Transverse colon (tissue), 4 donors: ENCODE measurements around the gene PFN1. TPM values are rescaled to one million over a fixed set of nuclear protein-coding genes. Genes with fewer than 3 reads are reported as not detected.
"Not testable (repeated sequence)": the region's sequence is repeated elsewhere in the genome, so short reads cannot be mapped to it uniquely, and the experiment has no call there.

Experiments used
- DNase-seq: peaks from one replicate; pipeline ENCODE4 v3.0.0-alpha.2; 2019
- H3K27ac ChIP-seq, 4 donors: fragments of 200-600 bp; sonication (generic); 2 replicates each; pipeline ENCODE4 v1.5.1; 2016 to 2018; ENCODE audit warnings: inconsistent platforms in 4 of 4
- H3K27me3 ChIP-seq: fragments of 200-600 bp; sonication (generic); 2 replicates; pipeline ENCODE4 v1.5.1; 2017; ENCODE audit warnings: inconsistent platforms
- H3K36me3 ChIP-seq, 4 donors: fragments of 200-600 bp; sonication (generic); 2 replicates each; pipeline ENCODE4 v1.5.1; 2017 to 2019; ENCODE audit warnings: inconsistent platforms in 4 of 4
- H3K4me1 ChIP-seq, 4 donors: fragments of 200-600 bp; sonication (generic); 2 replicates each; pipeline ENCODE4 v1.5.1; 2017 to 2020; ENCODE audit warnings: inconsistent platforms in 4 of 4
- H3K4me3 ChIP-seq, 4 donors: fragments of 200-600 bp; sonication (generic); 1 replicate in 1 of 4; 2 replicates in 3 of 4; pipeline versions ENCODE4 v1.5.1 to v1.6.1; 2017 to 2019; ENCODE audit warnings: inconsistent platforms in 4 of 4
- H3K9me3 ChIP-seq, 2 donors: fragments of 200-600 bp; sonication (generic); 2 replicates each; pipeline ENCODE4 v1.5.1; 2017 to 2019; ENCODE audit warnings: inconsistent platforms in 2 of 2
- EP300 ChIP-seq: sonication (generic); formaldehyde crosslinking; IDR thresholded peaks from one replicate; pipeline ENCODE4 v1.6.1; 2017; ENCODE audit warnings: antibody characterized with exemption, low read depth
- POLR2A ChIP-seq: fragments of 450-650 bp; IDR thresholded peaks from one replicate; pipeline ENCODE4 v1.6.1; 2016; ENCODE audit warnings: antibody characterized with exemption, mild to moderate bottlenecking, moderate library complexity
- POLR2AphosphoS5 ChIP-seq, 3 donors: sonication (generic); formaldehyde crosslinking; IDR thresholded peaks; one replicate each; pipeline ENCODE4 v1.6.1; 2016; ENCODE audit warnings: antibody characterized with exemption in 3 of 3
- WGBS, 2 donors: methylation state at CpG; one replicate each; pipeline ENCODE4 v1.1.5; 2018; ENCODE audit warnings: low coverage in 1 of 2; 5-methylcytosine and 5-hydroxymethylcytosine counted together
- in situ Hi-C, 4 donors: fragments of 200-750 bp; cut with MboI; loops; one replicate each; pipeline versions ENCODE4 v1.15.0 to v1.15.1; 2017; ENCODE audit warnings: low sequenced_read_pairs in 3 of 4, low pct_ligation_motif_present in 1 of 4, low pct_unique_long_range_greater_than_20kb in 1 of 4
- intact Hi-C: fragments of 100-400 bp; cut with DNase I; formaldehyde crosslinking; loops from one replicate; pipeline ENCODE4 v1.15.1; 2023; ENCODE audit warnings: low total_unique reads
- total RNA-seq, 4 donors: library from RNA; depleted of rRNA; stranded (reverse); fragments of >200 nt; gene quantifications; one replicate each; pipeline ENCODE4 v1.1.0, GENCODE V29; 2016
- TF ChIP-seq, protein P1 (sequence below), 5 experiments: fragments of 200-600 bp in 3 of 5; fragments of 450-650 bp in 2 of 5; sonication (generic) in 3 of 5; IDR thresholded peaks; 1 replicate in 2 of 5; 2 replicates in 3 of 5; pipeline ENCODE4 v1.5.1; 2016 to 2017; ENCODE audit warnings: antibody characterized with exemption in 5 of 5, inconsistent platforms in 3 of 5, mild to moderate bottlenecking in 2 of 5, moderate library complexity in 1 of 5

PFN1 gene
- total RNA-seq, 4 donors from 2014 or later = 743 to 1,049 (median 945) TPM

GRCh38 chr17:4920351-4921048 is 27.8 kb downstream of the PFN1 start:
- intact Hi-C loops (no loop called here), in situ Hi-C loops (loop anchor here in 2 of 4 donors (25.0 kb wide), 1 partner anchor 142 kb away; no protein-coding TSS in a partner anchor)
- Histone ChIP-seq H3K27ac (no peak overlapping the region), H3K4me3 (no peak overlapping the region), H3K27me3 (no peaks in the 10 kb centered on the region), H3K9me3 (no peaks in the 10 kb centered on the region), H3K36me3 (no peaks in the 10 kb centered on the region), H3K4me1 (no peaks in the 10 kb centered on the region)
- DNase-seq = no peak
- TF ChIP-seq POLR2AphosphoS5 (IDR thresholded peaks at IDR 0.05) = no peak
- 82 to 87% methylated on average over 3 to 10 of the region's 10 CpGs for WGBS, 2 donors

GRCh38 chr17:4919511-4920047 is 28.8 kb downstream of the PFN1 start:
- 77 to 85% methylated on average over 8 of the region's 8 CpGs for WGBS, 2 donors
- H3K27ac ChIP-seq = no peak overlapping the region
- H3K4me1 ChIP-seq = no peaks in the 10 kb centered on the region
- H3K36me3 ChIP-seq = no peaks in the 10 kb centered on the region
- no peak for DNase-seq
- in situ Hi-C loops = loop anchor here in 3 of 4 donors (10.0 to 25.0 kb wide), 3 partner anchors 55 to 145 kb away; no protein-coding TSS in a partner anchor
- no peaks in the 10 kb centered on the region for H3K27me3 ChIP-seq
- no peaks in the 10 kb centered on the region for H3K9me3 ChIP-seq
- TF ChIP-seq POLR2AphosphoS5 (IDR thresholded peaks at IDR 0.05) = no peak
- TF ChIP-seq POLR2A = no peak
- TF ChIP-seq, protein P1, sequence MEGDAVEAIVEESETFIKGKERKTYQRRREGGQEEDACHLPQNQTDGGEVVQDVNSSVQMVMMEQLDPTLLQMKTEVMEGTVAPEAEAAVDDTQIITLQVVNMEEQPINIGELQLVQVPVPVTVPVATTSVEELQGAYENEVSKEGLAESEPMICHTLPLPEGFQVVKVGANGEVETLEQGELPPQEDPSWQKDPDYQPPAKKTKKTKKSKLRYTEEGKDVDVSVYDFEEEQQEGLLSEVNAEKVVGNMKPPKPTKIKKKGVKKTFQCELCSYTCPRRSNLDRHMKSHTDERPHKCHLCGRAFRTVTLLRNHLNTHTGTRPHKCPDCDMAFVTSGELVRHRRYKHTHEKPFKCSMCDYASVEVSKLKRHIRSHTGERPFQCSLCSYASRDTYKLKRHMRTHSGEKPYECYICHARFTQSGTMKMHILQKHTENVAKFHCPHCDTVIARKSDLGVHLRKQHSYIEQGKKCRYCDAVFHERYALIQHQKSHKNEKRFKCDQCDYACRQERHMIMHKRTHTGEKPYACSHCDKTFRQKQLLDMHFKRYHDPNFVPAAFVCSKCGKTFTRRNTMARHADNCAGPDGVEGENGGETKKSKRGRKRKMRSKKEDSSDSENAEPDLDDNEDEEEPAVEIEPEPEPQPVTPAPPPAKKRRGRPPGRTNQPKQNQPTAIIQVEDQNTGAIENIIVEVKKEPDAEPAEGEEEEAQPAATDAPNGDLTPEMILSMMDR (IDR thresholded peaks at IDR 0.05) = no peak
- TF ChIP-seq EP300 = no peak
- intact Hi-C loops = no loop called here
- no peak overlapping the region for H3K4me3 ChIP-seq

DNA sequence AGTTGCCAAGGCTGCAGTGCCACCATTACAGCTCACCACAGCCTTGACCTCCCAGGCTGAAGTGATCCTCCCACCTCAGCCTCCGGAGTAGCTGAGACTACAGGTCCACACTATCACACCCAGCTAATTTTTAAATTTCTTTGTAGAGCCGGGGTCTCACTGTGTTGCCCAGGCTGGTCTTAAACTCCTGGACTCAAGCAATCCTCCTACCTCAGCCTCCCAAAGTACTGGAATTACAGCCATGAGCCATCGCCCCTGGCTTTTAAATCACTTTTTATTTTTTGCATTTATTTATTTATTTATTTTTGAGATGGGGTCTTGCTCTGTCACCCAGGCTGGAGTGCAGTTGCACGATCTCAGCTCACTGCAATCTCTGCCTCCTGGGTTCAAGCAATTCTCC is 33.8 kb downstream of the PFN1 start:
- in situ Hi-C loops = loop anchor here in 3 of 4 donors (5.0 to 25.0 kb wide), 4 partner anchors 60 to 150 kb away; partner anchors contain the start of gene CAMTA2 (in 1 of the 3)
- intact Hi-C loops, H3K4me1 ChIP-seq: not testable (repeated sequence)

GRCh38 chr17:4913994-4914393 is 34.3 kb downstream of the PFN1 start:
- Histone ChIP-seq H3K27ac (no peak overlapping the region), H3K9me3 (no peaks in the 10 kb centered on the region), H3K36me3 (no peaks in the 10 kb centered on the region), H3K27me3 (no peaks in the 10 kb centered on the region), H3K4me3 (no peak overlapping the region), H3K4me1 (peaks cover 3 to 13% (median 10%) of the 10 kb centered on the region in 4 donors)
- intact Hi-C loops = no loop called here
- TF ChIP-seq, protein P1 (IDR thresholded peaks at IDR 0.05) = peak in 1 of 5 experiments; percentile 25
- TF ChIP-seq EP300 = no peak
- 38 to 53% methylated on average over 1 of the region's 1 CpG for WGBS, 2 donors
- DNase-seq = no peak
- in situ Hi-C loops = loop anchor here in 3 of 4 donors (5.0 to 25.0 kb wide), 4 partner anchors 61 to 151 kb away; partner anchors contain the start of gene CAMTA2 (in 1 of the 3)

More for the DNA sequence above, 33.8 kb downstream of the PFN1 start:
- H3K36me3 ChIP-seq, H3K9me3 ChIP-seq, H3K27ac ChIP-seq, H3K4me3 ChIP-seq, DNase-seq, H3K27me3 ChIP-seq: not testable (repeated sequence)
- 76 to 80% methylated on average over 3 to 4 of the region's 4 CpGs for WGBS, 2 donors

- intact Hi-C loops (loop anchor here (5.0 kb wide), 1 partner anchor 153 kb away; no protein-coding TSS in a partner anchor), in situ Hi-C loops (loop anchor here in 2 of 4 donors (25.0 kb wide), 1 partner anchor 153 kb away; no protein-coding TSS in a partner anchor)
- H3K4me1 ChIP-seq = peaks cover 3 to 11% (median 7%) of the 10 kb centered on the region in 4 donors
- H3K4me3 ChIP-seq = no peak overlapping the region
- TF ChIP-seq POLR2A (no peak), POLR2AphosphoS5 (IDR thresholded peaks at IDR 0.05) (peak in 2 of 3 donors; percentile 20 to 46)
- TF ChIP-seq, protein P1 (IDR thresholded peaks at IDR 0.05) = peak; percentile 79 to 96 (median 84)
- 20 to 23% methylated on average over 2 to 20 of the region's 20 CpGs for WGBS, 2 donors
- H3K36me3 ChIP-seq = no peaks in the 10 kb centered on the region
- H3K9me3 ChIP-seq = no peaks in the 10 kb centered on the region
- H3K27ac ChIP-seq = peak overlapping the region in 3 of 4 donors; percentile 4 to 53 (median 52)
- no peaks in the 10 kb centered on the region for H3K27me3 ChIP-seq
- DNase-seq = peak; percentile 90
Observed at GRCh38 chr17:4908711-4909496, 39.4 kb downstream of the PFN1 start.
